ENCODE results near the gene RPS6KA2. TPM values are rescaled to one million over a fixed set of nuclear protein-coding genes. Genes with fewer than 3 reads are reported as not detected.

Gene RPS6KA2
- total and polyA plus RNA-seq, 3 donors from 2014 or later, result 18.4 to 21.7 (median 19.8) TPM

GRCh38 chr6:166502453-166502852 is 124.6 kb downstream of the RPS6KA2 start:
- Histone ChIP-seq H3K36me3 (ENCODE audit: low read depth, missing control alignments) (no peaks in the 10 kb centered on the region), H3K4me1 (no peaks in the 10 kb centered on the region), H3K9me3 (no peaks in the 10 kb centered on the region), H3K4me3 (no peak overlapping the region), H3K27ac (no peak overlapping the region), H3K27me3 (no peaks in the 10 kb centered on the region)
- 34 to 53% methylated on average over 14 of the region's 14 CpGs for whole genome bisulfite sequencing, 2 donors
- DNase-seq, result peak; percentile 56
- intact Hi-C loops (cut with DNase I; ENCODE audit: low total_unique reads), result no loop called here
- TF ChIP-seq CTCF (IDR thresholded peaks at IDR 0.05) (no peak), POLR2A (IDR thresholded peaks at IDR 0.05) (no peak)

GRCh38 chr6:166501246-166501645 is 125.8 kb downstream of the RPS6KA2 start:
- no peaks in the 10 kb centered on the region for H3K4me1 ChIP-seq
- no peaks in the 10 kb centered on the region for H3K9me3 ChIP-seq
- H3K27me3 ChIP-seq, result no peaks in the 10 kb centered on the region
- 89 to 98% methylated on average over 10 to 14 of the region's 14 CpGs for WGBS, 2 donors
- intact Hi-C loops (cut with DNase I; ENCODE audit: low total_unique reads), result no loop called here
- TF ChIP-seq CTCF (IDR thresholded peaks at IDR 0.05), result no peak
- TF ChIP-seq POLR2A (IDR thresholded peaks at IDR 0.05), result no peak
- H3K27ac ChIP-seq, result no peak overlapping the region
- DNase-seq, result no peak
- no peak overlapping the region for H3K4me3 ChIP-seq
- no peaks in the 10 kb centered on the region for H3K36me3 ChIP-seq (ENCODE audit: low read depth, missing control alignments)

- Histone ChIP-seq H3K4me1 (peaks cover 3% of the 10 kb centered on the region), H3K9me3 (no peaks in the 10 kb centered on the region), H3K27me3 (no peaks in the 10 kb centered on the region), H3K4me3 (no peak overlapping the region), H3K27ac (no peak overlapping the region), H3K36me3 (ENCODE audit: low read depth, missing control alignments) (no peaks in the 10 kb centered on the region)
- TF ChIP-seq POLR2A (IDR thresholded peaks at IDR 0.05), result no peak
- no peak for TF ChIP-seq CTCF (IDR thresholded peaks at IDR 0.05)
- no peak for DNase-seq
- WGBS, 2 donors, result 91 to 96% methylated on average over 7 of the region's 7 CpGs
- intact Hi-C loops (cut with DNase I; ENCODE audit: low total_unique reads), result no loop called here
Observed at GRCh38 chr6:166500246-166500645, 126.8 kb downstream of the RPS6KA2 start.

GRCh38 chr6:166499350-166500163 is 127.5 kb downstream of the RPS6KA2 start:
- H3K27ac ChIP-seq, result no peak overlapping the region
- H3K4me1 ChIP-seq, result peaks cover 3% of the 10 kb centered on the region
- no peak overlapping the region for H3K4me3 ChIP-seq
- no peaks in the 10 kb centered on the region for H3K9me3 ChIP-seq
- intact Hi-C loops (cut with DNase I; ENCODE audit: low total_unique reads), result no loop called here
- DNase-seq, result no peak
- 90% methylated on average over 7 of the region's 7 CpGs for WGBS, 2 donors
- H3K27me3 ChIP-seq, result no peaks in the 10 kb centered on the region
- no peaks in the 10 kb centered on the region for H3K36me3 ChIP-seq (ENCODE audit: low read depth, missing control alignments)
- TF ChIP-seq CTCF (IDR thresholded peaks at IDR 0.05) (no peak), POLR2A (IDR thresholded peaks at IDR 0.05) (no peak)

Measured in testis (tissue), 3 donors.